Heart right ventricle (tissue), 16 donors: Measurements from ENCODE around the gene GSX1. TPM values are rescaled to one million over a fixed set of nuclear protein-coding genes. Genes with fewer than 3 reads are reported as not detected.

Experiments
- ATAC-seq, 8 donors: fragments of 200-7000 bp; cut with Tn5 transposase; one replicate each; pipeline ENCODE4 v1.9.1; 2020; ENCODE audit warnings: mild to moderate bottlenecking in 8 of 8, moderate library complexity in 8 of 8, moderate number of reproducible peaks in 1 of 8
- DNase-seq, 2 donors: peaks; one replicate each; pipeline ENCODE4 v3.0.0-alpha.2; 2020
- H3K27ac ChIP-seq, 10 donors: fragments of 200-600 bp; sonication (generic) in 2 of 10; one replicate each; pipeline versions ENCODE4 v1.5.0 to v1.8.0; 2020 to 2022; ENCODE audit warnings: mild to moderate bottlenecking in 3 of 10
- H3K27me3 ChIP-seq, 7 donors: fragments of 200-600 bp; one replicate each; pipeline ENCODE4 v1.8.0; 2021 to 2022; ENCODE audit warnings: mild to moderate bottlenecking in 2 of 7
- H3K36me3 ChIP-seq, 9 donors: fragments of 200-600 bp; sonication (generic) in 1 of 9; one replicate each; pipeline versions ENCODE4 v1.5.0 to v1.8.0; 2020 to 2022; ENCODE audit warnings: mild to moderate bottlenecking in 2 of 9
- H3K4me1 ChIP-seq, 9 donors: fragments of 200-600 bp; sonication (generic) in 1 of 9; one replicate each; pipeline versions ENCODE4 v1.5.0 to v1.8.0; 2020 to 2022; ENCODE audit warnings: mild to moderate bottlenecking in 4 of 9
- H3K4me3 ChIP-seq, 10 donors: fragments of 200-600 bp; sonication (generic) in 2 of 10; one replicate each; pipeline versions ENCODE4 v1.5.0 to v1.8.0; 2020 to 2022; ENCODE audit warnings: mild to moderate bottlenecking in 7 of 10, moderate library complexity in 2 of 10
- H3K9me3 ChIP-seq, 11 donors: fragments of 200-600 bp in 10 of 11; sonication (generic) in 2 of 11; one replicate each; pipeline versions ENCODE4 v1.5.0 to v1.8.0; 2013 to 2022; ENCODE audit warnings: mild to moderate bottlenecking in 2 of 11, control low read depth in 1 of 11, moderate library complexity in 1 of 11
- WGBS, 2 donors: extraction: QIAGEN DNeasy Blood & Tissue Kit; methylation state at CpG; one replicate each; pipeline ENCODE4 v1.1.7; 2013; ENCODE audit warnings: inconsistent platforms in 1 of 2; 5-methylcytosine and 5-hydroxymethylcytosine counted together
- intact Hi-C, 10 donors: fragments of 100-400 bp; cut with DNase I; formaldehyde crosslinking; loops; one replicate each; pipeline versions ENCODE4 v1.11.1 to v1.14.2; 2022
- polyA plus RNA-seq, 2 donors: library from polyadenylated mRNA; stranded (reverse); fragments of 200-250 nt; gene quantifications; one replicate each; pipeline ENCODE4 v1.2.3, GENCODE V29; 2013
- total RNA-seq, 10 donors: library from RNA; stranded (reverse); fragmentation: NEBNext Ultra II Directional in 3 of 10; extraction: Animal tissue kit (Norgen Biotek cat#: 25700) in 3 of 10; gene quantifications; one replicate each; pipeline versions ENCODE4 v1.2.1 to v1.2.4, GENCODE V29; 2021 to 2023
- TF ChIP-seq, protein P1 (sequence below), 9 donors: fragments of 200-600 bp; sonication (generic) in 2 of 9; IDR thresholded peaks; one replicate each; pipeline versions ENCODE4 v1.5.0 to v1.8.0; 2021 to 2022; ENCODE audit warnings: antibody characterized with exemption in 9 of 9, mild to moderate bottlenecking in 5 of 9, moderate library complexity in 1 of 9
- donor health status: Arrhythmogenic right ventricular cardiomyopathy.
- donor health status: ischemic (EF 13 %, LVEDD 7.1; RV severe dilation, severe dysfunction).
- donor health status: healthy with polysubstance abuse.
- donor health status: DM: no; HTN: yes; CAD: no.
- donor health status: DM: no; HTN: no; CAD: no.
- donor health status: ischemic (EF 25% LVEDD 6.9; RV normal size, moderate dysfunction).
- donor health status: ischemic (EF 25% LVEDD 5.7; RV mildly dilated, moderate dysfunction).
- donor health status: healthy.
- donor health status: DM: yes; HTN: yes; CAD: no.
- donor health status: Ischemic cardiomyopathy.
- donor health status: ischemic (EF 35%, LVEDD 5.7; RV mildly dilated, moderate dysfunction).
- donor health status: nonischemic (EF 11% LVEDD 7.7; RV severe dilation, severe dysfunction).
- donor health status: DM: yes; HTN: yes; CAD: no.
- donor health status: PGD.
- donor health status: ischemic (EF 29% LVEDD 5.4; RV normal size, mild dysfunction).
- donor health status: nonischemic (EF 23%, LVEDD 6.1; RV moderate dilation, normal function).

The GSX1 gene
- total and polyA plus RNA-seq, 12 donors: not detected

DNA sequence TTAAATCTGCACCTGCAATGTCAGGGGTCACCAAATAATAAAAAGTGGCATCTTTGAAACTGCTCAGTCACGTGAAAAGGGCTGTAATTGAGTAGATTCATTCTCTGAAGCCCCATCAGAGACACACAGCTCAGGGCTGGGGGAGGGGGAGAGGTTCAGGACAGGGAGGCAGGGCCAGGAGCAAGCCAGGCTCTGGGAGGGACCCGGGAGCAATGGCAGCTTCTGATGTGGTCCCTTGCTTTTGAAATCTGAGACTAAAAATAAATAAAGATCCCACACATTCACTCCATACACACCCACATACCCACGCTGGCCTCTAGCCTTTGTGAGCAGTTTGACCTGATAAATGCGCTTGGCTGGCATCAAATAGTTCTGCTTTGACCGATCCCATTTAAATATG, 32.8 kb downstream of the GSX1 start:
- no peak overlapping the region for H3K27ac ChIP-seq
- no peaks in the 10 kb centered on the region for H3K9me3 ChIP-seq
- intact Hi-C loops: loop anchor here in 9 of 10 donors (5.0 to 10.0 kb wide), 9 partner anchors 157 to 840 kb away; partner anchors contain the start of gene URAD (in 1 of the 9)
- peaks cover 0 to 16% (median 5%) of the 10 kb centered on the region in 9 donors for H3K4me1 ChIP-seq
- H3K36me3 ChIP-seq: no peaks in the 10 kb centered on the region
- H3K4me3 ChIP-seq: no peak overlapping the region
- peaks cover 0 to 100% (median 95%) of the 10 kb centered on the region in 7 donors for H3K27me3 ChIP-seq
- TF ChIP-seq, protein P1, sequence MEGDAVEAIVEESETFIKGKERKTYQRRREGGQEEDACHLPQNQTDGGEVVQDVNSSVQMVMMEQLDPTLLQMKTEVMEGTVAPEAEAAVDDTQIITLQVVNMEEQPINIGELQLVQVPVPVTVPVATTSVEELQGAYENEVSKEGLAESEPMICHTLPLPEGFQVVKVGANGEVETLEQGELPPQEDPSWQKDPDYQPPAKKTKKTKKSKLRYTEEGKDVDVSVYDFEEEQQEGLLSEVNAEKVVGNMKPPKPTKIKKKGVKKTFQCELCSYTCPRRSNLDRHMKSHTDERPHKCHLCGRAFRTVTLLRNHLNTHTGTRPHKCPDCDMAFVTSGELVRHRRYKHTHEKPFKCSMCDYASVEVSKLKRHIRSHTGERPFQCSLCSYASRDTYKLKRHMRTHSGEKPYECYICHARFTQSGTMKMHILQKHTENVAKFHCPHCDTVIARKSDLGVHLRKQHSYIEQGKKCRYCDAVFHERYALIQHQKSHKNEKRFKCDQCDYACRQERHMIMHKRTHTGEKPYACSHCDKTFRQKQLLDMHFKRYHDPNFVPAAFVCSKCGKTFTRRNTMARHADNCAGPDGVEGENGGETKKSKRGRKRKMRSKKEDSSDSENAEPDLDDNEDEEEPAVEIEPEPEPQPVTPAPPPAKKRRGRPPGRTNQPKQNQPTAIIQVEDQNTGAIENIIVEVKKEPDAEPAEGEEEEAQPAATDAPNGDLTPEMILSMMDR (IDR thresholded peaks at IDR 0.05): no peak
- ATAC-seq: no peak
- 17 to 18% methylated on average over 5 of the region's 5 CpGs for WGBS, 2 donors
- DNase-seq: no peak

DNA sequence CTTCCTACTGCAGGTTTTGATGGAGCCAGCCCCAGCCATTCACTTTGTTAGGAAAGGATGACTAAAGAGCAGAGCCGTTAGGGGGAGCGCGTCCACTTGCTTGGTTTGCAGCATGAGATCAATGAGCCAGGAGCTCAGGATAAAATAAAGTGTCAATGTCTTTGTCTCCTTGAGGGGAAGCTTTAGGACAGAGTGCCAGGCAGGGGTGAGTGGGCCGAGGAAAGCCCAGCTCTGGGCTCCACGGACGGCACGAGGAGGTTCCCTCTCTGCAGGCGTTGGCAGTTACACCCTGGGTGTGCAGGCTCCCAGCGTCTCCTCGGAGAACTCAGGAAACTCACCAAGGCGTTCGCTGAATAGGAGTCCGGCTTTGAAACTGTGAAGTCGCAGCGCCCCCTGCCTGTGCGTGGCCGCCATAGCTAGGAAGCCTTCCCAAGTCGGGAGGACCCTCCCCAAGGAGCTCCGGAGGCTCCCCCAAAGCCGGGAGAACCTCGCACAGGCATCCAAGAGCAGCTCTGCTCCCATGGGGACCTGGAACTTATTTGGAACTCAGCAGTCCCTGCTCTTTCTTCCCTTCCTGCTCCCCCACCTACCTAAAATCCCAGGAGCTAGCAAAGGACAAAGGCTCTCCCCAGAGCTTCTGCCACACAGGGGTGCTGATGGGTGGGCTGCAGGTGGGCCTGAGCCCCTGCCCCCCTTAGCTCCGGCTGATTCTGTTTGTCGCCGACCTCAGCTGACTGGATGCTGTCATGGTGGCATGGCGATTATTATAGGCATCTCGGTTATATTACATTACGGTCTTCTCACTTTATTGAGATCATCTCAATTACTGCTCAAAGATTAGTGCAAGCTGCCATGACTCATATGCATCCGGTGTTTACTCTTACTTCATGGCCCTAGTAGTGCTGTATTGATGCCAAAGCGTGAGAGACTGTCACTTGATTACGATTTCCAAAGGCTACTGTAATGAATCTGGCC, 34.4 kb downstream of the GSX1 start:
- H3K27ac ChIP-seq: no peak overlapping the region
- 9 to 11% methylated on average over 30 of the region's 30 CpGs for WGBS, 2 donors
- no peaks in the 10 kb centered on the region for H3K36me3 ChIP-seq
- H3K4me1 ChIP-seq: peaks cover 0 to 18% (median 8%) of the 10 kb centered on the region in 9 donors
- ATAC-seq: peak; percentile 87 to 95 (median 91)
- H3K4me3 ChIP-seq: peak overlapping the region in 7 of 10 donors; percentile 4 to 37 (median 23)
- peak; percentile 74 to 76 for DNase-seq
- intact Hi-C loops: loop anchor here (1.0 to 10.0 kb wide), 16 partner anchors 156 to 842 kb away; partner anchors contain the start of gene URAD (in 1 of the 10)
- TF ChIP-seq, protein P1 (IDR thresholded peaks at IDR 0.05): peak; percentile 82 to 97 (median 92)
- H3K9me3 ChIP-seq: no peaks in the 10 kb centered on the region
- peaks cover 0 to 100% (median 89%) of the 10 kb centered on the region in 7 donors for H3K27me3 ChIP-seq

DNA sequence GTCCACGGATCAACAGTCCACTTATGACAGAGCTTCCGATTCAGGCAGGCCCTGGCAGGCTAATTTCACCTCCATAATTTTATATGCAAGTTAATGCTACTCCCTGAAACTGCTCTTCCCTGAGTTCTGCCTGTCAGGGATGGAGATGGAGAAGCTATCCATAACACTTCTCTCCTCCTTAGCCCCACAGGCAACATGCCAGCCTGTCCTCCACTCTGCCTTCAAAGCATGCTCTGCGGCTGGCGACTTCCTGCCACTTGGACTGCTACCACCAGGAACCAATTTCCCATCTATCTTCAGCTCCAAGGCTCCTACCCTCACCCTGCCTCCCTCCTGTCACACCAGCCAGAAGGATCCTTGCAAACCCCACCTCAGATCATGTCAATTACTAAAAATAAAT, 35.4 kb downstream of the GSX1 start:
- TF ChIP-seq, protein P1 (IDR thresholded peaks at IDR 0.05): no peak
- H3K4me1 ChIP-seq: peaks cover 0 to 18% (median 8%) of the 10 kb centered on the region in 9 donors
- H3K36me3 ChIP-seq: no peaks in the 10 kb centered on the region
- H3K9me3 ChIP-seq: no peaks in the 10 kb centered on the region
- 77 to 82% methylated on average over 4 of the region's 4 CpGs for WGBS, 2 donors
- DNase-seq: no peak
- H3K27me3 ChIP-seq: peaks cover 5 to 100% (median 89%) of the 10 kb centered on the region in 7 donors
- ATAC-seq: no peak
- intact Hi-C loops: loop anchor here (2.0 to 10.0 kb wide), 14 partner anchors 155 to 843 kb away; partner anchors contain the start of gene URAD (in 1 of the 10)
- no peak overlapping the region for H3K27ac ChIP-seq
- H3K4me3 ChIP-seq: no peak overlapping the region

DNA sequence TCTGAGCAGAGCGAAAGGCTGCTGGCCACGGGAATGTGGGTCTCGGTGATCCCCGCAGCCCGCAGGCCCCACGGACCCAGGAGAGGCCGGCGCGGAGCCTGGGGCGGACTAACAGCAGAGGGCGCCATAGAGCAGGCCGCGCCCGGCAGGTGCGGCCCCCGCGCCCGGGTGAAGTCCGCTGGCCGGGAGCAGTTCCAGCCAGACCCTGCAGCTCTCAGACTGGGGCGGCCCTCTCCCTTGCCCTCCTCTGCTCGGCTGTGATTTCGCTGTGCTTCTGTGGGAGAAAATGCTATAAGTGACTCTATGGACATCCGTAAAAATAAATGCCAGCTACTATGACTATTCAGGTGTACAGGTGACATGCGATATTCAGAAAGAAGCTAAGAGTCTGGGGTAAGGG, 37.7 kb downstream of the GSX1 start:
- intact Hi-C loops: loop anchor here in 9 of 10 donors (1.0 to 10.0 kb wide), 5 partner anchors 125 to 155 kb away; partner anchors contain the start of gene URAD (in 1 of the 9)
- DNase-seq: peak; percentile 15 to 48
- TF ChIP-seq, protein P1 (IDR thresholded peaks at IDR 0.05): peak; percentile 72 to 99 (median 94)
- H3K4me3 ChIP-seq: peak overlapping the region in 6 of 10 donors; percentile 8 to 34 (median 26)
- no peak overlapping the region for H3K27ac ChIP-seq
- peaks cover 0 to 18% (median 8%) of the 10 kb centered on the region in 9 donors for H3K4me1 ChIP-seq
- no peaks in the 10 kb centered on the region for H3K9me3 ChIP-seq
- H3K27me3 ChIP-seq: peaks cover 5 to 99% (median 78%) of the 10 kb centered on the region in 7 donors
- 3% methylated on average over 25 of the region's 25 CpGs for WGBS, 2 donors
- peak; percentile 61 to 85 (median 70) for ATAC-seq
- no peaks in the 10 kb centered on the region for H3K36me3 ChIP-seq
